HG03135 (cell line): ENCODE results near the gene CPD.
"Not testable (repeated sequence)": the region's sequence is repeated elsewhere in the genome, so short reads cannot be mapped to it uniquely, and the experiment has no call there.

Experiments used
- ATAC-seq: cut with Tn5 transposase; IDR thresholded peaks from one replicate; pipeline ENCODE4 v1.9.1; 2021; ENCODE audit warnings: mild to moderate bottlenecking, moderate library complexity; ENCODE audit not compliant: unreplicated experiment

The CPD gene

DNA sequence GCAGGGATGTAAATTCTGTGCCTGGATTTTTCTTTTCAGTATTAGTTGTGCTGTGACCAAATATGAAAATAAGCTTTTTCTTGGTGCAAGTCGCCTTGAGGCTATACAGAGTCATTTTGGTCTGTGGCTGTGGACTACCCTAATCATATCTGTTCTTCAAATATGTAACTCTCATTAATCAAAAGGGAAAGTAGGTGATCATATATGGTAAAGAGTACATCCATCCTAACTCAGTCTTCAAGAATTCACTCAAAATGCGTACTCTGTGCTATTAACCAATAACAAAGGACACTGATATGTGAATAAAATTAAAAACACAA is 2.6 kb downstream of the CPD start:
- no peak for ATAC-seq

DNA sequence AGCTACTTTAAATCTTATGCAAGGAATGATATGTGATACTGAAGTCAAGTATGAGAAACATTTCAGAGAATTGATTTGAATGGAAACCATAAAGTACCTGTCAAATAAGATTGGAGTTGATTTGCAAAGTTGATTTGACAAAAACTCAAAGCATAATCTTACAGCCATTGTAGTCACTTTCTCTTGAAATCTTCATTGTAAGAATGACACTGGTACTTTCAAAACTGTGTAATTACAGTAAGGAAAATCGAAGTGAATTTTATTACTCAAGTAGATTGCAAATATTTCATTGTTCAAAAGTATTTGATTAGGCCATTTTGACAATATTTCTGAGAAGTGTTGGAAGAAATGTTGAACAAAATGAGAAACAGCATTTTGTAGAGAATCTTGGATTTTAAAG is 3.6 kb downstream of the CPD start:
- no peak for ATAC-seq

DNA sequence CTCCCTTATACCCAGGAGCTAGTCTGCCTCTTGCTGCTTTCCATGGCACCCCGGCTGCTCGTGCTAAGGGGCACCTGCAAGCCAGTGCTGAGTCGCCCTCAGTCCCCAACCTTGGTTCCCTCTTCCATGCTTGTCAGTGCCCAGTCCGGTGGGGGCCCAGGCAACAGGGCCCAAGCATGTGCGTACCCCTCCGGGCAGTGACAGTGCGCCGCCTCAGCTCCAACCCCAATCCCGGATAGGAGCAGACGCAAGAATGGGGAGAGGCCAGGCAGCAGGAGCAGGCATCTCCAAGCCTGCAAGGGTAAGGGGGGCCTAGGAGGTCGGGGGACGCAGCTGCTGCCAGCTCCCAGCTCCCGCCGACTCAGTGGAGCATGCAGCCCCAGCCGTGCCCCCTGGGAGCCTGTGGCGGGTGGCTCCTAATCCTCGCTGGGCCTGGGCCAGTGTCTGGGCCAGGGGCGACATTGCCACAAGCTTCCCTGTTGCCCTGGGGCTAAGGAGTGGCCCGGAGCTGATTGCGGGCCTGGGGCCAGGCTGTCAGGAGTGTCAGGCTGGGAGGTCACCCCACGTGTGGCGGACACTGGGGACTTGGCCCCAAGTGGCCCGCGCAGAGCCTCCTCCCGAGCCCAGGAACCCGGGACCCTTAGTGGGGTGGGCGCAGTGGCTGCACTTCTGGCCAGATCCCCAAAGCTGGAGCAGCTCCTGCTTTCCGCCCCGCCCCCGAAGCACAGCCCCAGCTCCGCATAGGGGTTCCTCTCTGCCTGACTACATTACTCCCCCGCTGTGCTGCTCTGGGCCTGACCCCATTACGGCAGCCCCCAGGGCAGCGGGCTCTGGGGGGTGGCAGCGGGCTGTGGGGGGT is 9.8 kb downstream of the CPD start:
- ATAC-seq, result no peak

DNA sequence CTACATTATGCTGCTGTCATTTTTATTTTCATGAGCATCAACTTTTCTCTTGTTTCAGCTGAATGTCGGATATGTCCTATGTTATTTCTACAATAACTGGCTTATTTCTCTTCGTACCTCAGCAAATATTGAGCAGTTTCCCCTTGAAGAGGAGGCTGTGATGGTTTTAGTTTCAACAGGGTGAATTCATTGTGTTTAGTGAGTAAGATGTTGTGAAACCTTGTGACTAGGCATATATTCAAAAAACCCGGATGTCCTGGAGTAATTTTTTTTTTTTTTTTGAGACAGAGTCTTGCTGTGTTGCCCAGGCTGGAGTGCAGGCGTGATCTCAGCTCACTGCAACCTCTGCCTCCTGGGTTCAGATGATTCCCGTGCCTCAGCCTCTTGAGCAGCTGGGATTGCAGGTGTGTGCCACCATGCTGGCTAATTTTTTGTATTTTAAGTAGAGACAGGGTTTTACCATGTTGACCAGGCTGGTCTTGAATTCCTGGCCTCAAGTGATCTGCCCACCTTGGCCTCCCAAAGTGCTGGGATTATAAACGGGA is 11.1 kb downstream of the CPD start:
- no peak for ATAC-seq

DNA sequence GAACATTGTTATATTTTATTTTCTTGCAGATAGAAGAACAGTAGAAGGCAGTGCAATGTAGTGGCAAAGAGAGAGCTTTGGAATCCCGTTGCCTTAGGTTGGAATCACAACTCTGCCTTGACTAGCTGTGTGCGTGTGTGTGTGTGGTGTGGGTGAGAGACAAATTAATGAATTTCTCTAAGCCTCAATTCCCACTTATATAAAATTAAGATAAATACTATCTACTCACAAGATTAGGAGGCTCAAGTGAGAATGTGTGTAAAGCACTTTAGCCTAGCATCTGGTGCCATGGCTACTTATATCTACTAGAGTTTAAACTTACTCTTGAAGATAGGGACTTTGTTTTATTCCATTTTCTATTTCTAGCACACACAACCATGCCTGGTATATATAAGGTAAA is 12.8 kb downstream of the CPD start:
- no peak for ATAC-seq

DNA sequence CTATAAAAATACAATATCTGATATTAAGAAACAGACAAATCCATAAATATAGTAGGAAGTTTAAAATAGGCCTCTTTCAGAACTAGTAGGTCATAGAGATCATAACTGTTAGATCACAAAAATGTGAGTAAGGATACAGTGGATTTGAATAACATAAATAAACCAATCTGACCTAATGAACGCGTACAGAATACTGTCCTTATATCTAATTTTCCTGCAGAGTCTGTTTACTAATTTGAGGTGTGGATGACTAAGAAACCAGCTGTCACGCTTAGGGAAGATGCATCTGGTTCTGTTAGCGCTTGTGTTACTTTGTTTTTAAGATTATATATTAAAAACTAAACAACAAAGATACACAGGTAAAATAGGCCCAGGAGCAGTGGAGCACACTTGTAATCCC is 14.8 kb downstream of the CPD start:
- no peak for ATAC-seq

DNA sequence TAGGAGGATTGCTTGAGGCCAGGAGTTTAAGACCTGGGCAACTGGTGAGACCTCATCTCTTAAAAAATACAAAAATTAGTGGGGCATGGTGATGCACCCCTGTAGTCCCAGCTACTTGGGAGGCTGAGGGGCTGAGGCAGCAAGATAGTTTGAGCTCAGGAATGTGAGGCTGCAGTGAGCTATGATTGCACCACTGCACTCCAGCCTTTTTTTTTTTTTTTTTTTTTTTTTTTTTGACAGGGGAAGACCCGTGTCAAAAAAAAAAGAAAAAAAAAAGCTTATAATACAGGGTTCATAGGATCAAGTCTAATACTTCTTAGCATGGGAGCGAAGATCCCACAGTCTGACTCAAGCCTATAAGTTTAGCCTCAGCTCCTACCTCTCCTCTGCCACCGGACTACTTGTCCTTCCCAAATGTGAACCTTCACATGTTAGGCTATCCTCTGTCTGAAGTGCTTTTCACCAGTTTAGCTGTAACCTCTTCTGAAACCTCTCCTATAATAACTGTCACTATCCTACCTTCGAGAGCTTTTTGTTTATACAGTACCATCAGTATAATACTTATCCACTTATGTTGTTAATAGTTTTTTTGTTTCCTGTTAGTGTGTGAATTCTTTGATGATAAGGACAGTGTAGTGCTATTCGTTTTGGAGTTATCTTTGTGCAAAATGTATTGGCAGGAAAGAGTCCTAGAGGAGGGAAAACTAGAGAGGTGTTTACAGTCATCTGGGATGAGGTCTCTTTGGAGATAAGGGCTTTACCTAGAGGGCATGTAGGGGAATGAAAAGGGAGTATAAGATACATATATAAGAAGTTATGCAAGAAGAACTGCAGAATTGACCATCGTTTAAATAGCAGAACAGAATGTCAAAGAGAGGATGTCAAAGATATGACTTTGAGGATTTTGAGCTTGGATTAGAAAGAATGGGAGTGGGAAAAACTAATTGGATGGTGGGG is 15.5 kb downstream of the CPD start:
- no peak for ATAC-seq

DNA sequence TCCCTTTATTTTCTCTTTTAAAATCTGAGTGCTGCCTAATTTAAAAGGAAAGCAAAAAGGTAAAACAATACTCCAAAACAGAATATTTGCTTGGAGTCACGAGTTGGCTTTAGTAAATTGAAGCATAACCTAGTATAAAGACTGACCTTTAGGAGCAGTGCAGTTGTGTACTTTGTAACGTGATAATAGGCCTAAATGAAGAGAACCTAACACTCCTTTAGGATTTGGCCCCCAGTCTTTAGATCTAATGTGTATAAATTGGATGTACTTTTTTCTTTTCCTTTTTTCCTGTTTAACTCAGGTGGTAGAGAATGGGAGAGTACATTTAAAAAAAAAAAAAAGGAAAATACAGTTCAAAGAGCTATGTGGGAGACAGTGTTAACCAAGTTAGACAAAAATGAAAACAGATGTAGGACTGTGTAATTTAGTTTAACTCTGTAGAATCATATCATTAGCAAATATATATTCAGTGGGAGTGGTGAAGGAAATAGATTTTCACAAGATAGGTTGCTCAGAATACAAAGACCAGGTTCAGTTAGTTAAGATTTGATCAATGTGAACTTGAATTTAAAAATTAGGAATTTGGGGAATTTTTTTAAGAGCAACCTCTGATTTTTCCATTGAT is 16.8 kb downstream of the CPD start:
- ATAC-seq, result no peak

DNA sequence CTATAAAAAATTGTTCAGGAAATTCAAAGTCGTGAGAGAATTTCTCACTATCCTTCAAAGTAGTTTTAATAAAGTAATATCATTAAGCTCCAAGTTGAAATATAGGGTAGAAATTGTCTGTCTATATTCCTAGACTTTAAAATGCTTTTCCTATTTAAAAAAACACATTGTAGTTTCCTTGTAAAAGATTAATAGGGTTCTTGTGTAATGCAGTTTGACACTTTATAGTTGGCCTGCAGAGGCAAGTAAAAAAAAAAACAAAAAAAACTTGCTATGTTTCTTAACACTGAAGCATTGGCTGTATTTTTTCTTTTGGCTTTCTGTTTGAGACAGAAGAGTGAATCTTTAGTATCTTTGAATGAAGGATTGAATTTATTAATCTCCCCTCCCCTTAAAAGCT is 17.4 kb downstream of the CPD start:
- ATAC-seq, result no peak

DNA sequence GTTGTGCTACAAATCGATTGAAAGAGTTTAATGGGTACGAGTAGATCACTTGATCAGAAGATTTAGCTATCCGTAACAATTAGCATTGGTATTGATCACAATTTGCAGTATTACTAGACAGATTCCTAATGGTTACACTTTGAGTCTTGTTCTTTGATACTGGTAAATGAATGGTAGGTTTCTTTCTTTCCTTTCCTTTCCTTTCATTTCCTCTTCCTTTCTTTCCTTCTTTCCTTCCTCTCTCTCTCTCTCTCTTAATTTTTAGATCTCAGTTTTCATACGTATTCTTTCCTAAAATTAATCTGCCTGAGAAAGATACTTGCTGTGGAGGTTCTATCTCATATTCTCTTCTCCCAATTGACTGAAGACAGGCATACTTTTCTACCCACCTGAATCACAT is 17.9 kb downstream of the CPD start:
- ATAC-seq, result no peak

DNA sequence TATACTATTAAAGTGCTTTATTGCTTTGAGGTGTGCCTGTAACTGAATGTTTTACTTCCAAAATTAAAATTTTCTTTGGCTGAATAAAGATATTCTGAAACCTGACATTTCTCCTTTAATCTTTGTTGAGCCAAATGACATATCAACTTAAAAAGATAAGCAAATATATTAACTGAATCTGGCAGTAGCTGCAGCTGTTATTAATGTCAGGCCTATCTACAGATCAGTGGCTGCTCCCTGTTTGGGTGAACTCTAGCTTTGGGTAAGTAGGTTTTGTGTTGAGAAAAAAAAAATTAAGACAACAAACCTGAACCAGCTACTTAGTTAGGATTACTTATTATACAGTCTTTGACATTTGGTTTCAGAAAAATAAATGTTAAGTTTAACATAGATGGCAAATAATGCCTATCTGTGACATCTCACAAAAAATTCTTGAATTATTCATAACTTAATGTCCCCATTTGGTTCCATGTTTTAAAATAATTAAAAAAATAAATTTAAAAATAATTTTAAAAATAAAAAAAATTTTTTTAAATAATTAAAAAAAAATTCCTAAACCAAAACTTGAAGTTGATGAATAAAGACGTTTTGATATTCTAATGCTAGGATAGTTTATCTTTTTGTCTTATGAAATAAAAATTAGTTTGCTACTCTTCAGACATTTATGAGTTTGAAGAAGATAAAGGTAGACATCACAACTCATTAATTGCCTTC is 19.8 kb downstream of the CPD start:
- ATAC-seq, result no peak

DNA sequence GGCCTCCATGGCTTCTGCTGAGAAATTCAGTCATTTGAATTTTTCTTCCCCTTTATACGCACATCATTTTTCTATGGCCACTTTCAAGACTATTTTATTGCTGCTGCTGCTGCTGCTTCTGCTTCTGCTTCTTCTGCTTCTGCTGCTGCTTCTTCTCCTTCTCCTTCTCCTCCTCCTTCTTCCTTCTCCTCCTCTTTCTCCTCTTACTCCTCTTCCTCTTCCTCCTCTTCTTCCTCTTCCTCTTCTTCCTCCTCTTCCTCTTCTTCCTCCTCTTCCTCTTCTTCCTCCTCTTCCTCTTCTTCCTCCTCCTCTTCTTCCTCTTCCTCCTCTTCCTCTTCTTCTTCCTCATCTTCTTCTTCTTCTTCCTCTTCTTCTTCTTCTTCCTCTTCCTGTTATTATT is 22.4 kb downstream of the CPD start:
- no peak for ATAC-seq

DNA sequence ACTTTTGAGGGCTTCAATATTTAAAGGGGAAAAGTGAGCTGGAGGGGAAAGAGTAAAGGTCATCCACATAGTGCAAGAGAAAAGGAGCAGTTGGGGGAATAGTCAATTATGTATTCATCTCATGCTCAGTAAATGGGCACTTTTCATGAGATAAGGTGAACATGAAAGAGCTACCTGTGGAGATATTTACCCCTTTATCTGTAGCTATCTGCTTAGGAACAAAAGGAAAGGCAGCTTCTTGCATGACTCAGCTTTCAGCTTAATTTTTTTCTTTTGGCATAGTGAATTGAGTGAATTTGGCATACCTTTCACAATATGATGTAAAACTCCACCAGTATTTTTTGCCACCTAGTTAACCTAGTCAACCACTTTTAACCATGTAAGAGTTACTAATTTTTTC is 26.4 kb downstream of the CPD start:
- ATAC-seq, result no peak

DNA sequence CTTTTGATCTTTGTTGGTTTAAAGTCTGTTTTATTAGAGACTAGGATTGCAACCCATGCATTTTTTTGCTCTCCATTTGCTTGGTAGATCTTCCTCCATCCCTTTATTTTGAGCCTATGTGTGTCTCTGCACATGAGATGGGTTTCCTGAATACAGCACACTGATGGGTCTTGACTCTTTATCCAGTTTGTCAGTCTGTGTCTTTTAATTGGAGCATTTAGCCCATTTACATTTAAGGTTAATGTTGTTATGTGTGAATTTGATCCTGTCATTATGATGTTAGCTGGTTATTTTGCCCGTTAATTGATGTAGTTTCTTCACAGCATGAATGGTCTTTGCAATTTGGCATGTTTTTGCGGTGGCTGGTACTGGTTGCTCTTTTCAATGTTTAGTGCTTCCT is 31.9 kb downstream of the CPD start:
- ATAC-seq, result not testable (repeated sequence)

DNA sequence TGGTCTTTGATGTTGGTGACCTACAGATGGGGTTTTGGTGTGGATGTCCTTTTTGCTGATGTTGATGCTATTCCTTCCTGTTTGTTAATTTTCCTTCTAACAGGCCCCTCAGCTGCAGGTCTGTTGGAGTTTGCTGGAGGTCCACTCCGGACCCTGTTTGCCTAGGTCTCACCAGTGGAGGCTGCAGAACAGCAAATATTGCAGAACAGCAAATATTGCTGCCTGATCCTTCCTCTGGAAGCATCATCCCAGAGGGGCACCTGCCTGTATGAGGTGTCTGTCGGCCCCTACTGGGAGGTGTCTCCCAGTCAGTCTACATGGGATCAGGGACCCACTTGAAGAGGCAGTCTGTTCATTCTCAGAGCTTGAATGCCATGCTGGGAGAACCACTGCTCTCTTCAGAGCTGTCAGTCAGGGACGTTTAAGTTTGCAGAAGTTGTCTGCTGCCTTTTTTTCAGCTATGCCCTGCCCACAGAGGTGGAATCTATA is 33.3 kb downstream of the CPD start:
- ATAC-seq, result not testable (repeated sequence)

DNA sequence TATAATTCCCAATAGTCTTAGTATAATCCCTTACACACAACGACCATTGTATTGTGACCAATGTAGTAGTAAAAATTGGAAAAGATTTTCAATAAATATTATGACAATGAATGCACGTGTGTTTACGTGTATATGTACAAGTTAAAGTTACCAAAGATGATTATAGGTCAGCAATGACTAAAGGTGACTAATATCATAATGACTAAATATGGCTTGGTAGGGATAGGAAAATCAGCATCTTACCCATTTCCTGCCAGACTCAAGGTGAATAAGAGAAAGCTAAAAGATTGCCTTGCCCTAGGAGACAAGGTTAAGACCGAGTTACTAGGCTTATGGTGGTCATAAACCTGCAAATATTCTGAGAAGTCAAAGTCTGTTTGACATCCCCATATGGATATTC is 34.4 kb downstream of the CPD start:
- ATAC-seq, result no peak

DNA sequence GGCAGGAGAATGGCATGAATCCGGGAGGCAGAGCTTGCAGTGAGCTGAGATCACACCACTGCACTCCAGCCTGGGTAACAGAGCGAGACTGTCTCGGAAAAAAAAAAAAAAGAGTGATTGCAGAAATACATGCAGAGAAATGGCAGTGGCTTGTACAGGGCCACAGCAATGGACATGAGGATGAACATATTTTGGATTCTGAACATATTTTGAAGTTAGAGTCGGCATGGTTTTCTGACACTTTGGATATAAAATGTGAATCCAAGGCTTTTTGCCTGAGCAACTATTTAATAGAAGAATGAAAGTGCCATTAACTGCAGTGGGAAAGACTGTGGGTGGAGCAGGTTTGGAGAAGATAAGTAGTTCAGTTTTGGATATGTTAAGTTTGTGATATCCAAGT is 35.8 kb downstream of the CPD start:
- no peak for ATAC-seq

DNA sequence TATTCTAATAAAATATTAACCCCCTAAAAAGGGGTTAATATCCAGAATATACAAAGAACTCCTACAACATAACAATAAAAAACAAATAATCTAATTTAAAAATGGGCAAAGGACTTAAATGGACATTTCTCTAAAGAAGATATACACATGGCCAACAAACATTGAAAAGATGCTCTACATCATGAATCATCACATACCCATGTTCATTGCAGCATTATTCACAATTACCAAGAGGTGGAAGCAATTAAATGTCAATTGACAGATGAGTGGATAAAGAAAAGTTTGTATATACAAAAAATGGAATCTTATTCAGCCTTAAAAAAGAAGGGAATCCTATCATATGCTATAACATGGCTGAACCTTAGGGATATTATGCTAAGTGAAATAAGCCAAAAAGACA is 36.8 kb downstream of the CPD start:
- ATAC-seq, result no peak

DNA sequence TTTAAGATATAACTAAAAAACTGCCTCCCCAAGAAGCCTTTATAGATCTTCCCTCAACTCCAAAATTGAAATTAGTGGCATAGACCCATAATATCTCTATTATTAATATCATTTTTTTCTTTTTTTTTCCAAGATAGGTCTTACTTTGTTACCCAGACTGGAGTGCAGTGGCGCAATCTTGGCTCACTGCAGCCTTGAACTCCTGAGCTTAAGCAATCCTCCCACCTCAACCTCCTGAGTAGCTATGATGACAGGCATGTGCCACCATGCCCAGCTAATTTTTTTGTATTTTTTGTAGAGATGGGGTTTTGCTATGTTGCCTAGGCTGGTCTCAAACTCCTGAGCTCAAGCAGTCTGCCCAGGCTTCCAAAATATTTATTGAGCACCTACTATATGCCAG is 39.3 kb downstream of the CPD start:
- ATAC-seq, result not testable (repeated sequence)

DNA sequence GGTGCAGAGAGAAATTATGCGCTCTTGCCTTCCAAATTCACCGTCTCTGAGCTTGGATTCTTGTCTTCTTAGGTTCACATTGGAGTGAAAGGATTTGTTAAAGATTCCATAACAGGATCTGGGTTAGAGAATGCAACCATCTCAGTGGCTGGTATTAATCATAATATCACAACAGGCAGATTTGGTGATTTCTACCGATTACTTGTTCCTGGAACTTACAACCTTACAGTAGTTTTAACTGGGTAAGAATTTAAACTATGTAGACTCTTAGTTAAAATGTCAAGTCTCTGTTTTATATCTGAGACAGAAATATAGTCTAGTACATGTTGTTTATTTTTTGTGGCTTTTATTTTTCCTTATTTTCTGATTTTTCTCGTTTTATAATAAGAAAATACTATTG is 42.9 kb downstream of the CPD start:
- ATAC-seq, result no peak

DNA sequence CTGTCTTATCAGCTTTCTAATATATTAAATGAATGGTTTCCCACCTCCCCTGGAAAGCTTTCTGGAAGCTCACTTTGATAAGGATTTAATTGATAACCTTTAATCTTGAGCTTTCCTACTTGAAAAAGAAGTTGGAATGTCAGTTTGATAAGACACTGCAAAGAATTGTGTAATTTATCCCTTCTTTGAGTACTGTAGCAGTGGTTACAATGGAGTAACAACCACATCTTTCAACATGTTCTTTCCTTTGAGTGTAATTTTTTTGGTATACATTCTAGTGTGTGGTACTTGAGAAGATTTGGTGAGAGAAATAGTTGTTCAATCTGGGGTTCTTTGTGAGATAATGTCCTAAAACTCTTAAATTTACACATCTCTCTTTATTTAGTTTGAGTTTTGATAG is 43.4 kb downstream of the CPD start:
- ATAC-seq, result no peak
